Mucosa of descending colon (tissue), 3 donors: Measurements from ENCODE around the gene ACOX1. TPM values are rescaled to one million over a fixed set of nuclear protein-coding genes. Genes with fewer than 3 reads are reported as not detected.
A peak's percentile ranks its signal among the peaks of the same experiment; 100 is the strongest.

Experiments used
- ATAC-seq: fragments of 200-7000 bp; cut with Tn5 transposase; one replicate; pipeline ENCODE4 v1.9.1; 2020; ENCODE audit warnings: mild to moderate bottlenecking, moderate library complexity
- DNase-seq, 3 donors: peaks; one replicate each; pipeline ENCODE4 v3.0.0-alpha.2; 2020
- H3K36me3 ChIP-seq: fragments of 200-600 bp; one replicate; pipeline ENCODE4 v1.8.0; 2021; ENCODE audit warnings: low read depth, mild to moderate bottlenecking
- H3K4me1 ChIP-seq: fragments of 200-600 bp; one replicate; pipeline ENCODE4 v1.8.0; 2021; ENCODE audit warnings: low read depth, mild to moderate bottlenecking
- H3K4me3 ChIP-seq: fragments of 200-600 bp; one replicate; pipeline ENCODE4 v1.8.0; 2021; ENCODE audit warnings: mild to moderate bottlenecking
- H3K9me3 ChIP-seq: fragments of 200-600 bp; one replicate; pipeline ENCODE4 v1.8.0; 2021; ENCODE audit warnings: mild to moderate bottlenecking
- intact Hi-C, 2 donors: fragments of 100-400 bp; cut with DNase I in 1 of 2; cut with micrococcal nuclease in 1 of 2; formaldehyde crosslinking; loops; one replicate each; pipeline versions ENCODE4 v1.11.0 to v1.11.1; 2022; cut with DNase I, micrococcal nuclease
- total RNA-seq, 3 donors: library from RNA; stranded (reverse); fragmentation: NEBNext Ultra II Directional in 2 of 3; extraction: Animal tissue kit (Norgen Biotek cat#: 25700) in 2 of 3; gene quantifications; one replicate each; pipeline versions ENCODE4 v1.2.1 to v1.2.4, GENCODE V29; 2021 to 2023
- TF ChIP-seq, protein P1 (sequence below): fragments of 200-600 bp; IDR thresholded peaks from one replicate; pipeline ENCODE4 v1.8.0; 2022; ENCODE audit warnings: antibody characterized with exemption, mild to moderate bottlenecking
- donor health status: DM: no; HTN: no; CAD: no; lungs with moderate emphysema.
- donor health status: DM: no; HTN: no; CAD: no.
- donor health status: DM: no; HTN: yes; CAD: no.

ACOX1 gene
- total RNA-seq, 3 donors from 2014 or later: 128 to 272 (median 154) TPM

DNA sequence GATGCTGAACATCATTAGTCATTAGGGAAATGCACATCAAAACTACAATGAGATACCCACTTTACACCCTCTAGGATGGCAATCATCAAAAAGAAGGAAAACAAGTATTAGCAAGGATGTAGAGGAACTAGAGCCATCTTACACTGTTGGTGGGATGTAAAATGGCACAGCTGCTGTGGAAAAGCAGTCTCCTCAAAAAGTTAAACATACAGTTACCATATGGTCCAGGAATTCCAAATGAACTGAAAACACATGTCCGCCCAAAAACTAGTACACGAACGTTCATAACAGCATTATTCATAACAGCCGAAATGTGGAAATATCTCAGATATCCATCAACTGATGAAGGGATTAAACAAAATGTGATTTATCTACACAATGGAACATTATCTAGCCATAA is 45.2 kb downstream of the ACOX1 start:
- TF ChIP-seq, protein P1, sequence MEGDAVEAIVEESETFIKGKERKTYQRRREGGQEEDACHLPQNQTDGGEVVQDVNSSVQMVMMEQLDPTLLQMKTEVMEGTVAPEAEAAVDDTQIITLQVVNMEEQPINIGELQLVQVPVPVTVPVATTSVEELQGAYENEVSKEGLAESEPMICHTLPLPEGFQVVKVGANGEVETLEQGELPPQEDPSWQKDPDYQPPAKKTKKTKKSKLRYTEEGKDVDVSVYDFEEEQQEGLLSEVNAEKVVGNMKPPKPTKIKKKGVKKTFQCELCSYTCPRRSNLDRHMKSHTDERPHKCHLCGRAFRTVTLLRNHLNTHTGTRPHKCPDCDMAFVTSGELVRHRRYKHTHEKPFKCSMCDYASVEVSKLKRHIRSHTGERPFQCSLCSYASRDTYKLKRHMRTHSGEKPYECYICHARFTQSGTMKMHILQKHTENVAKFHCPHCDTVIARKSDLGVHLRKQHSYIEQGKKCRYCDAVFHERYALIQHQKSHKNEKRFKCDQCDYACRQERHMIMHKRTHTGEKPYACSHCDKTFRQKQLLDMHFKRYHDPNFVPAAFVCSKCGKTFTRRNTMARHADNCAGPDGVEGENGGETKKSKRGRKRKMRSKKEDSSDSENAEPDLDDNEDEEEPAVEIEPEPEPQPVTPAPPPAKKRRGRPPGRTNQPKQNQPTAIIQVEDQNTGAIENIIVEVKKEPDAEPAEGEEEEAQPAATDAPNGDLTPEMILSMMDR: no peak
- no peak for DNase-seq
- ATAC-seq: no peak
- Histone ChIP-seq H3K36me3 (no peaks in the 10 kb centered on the region), H3K4me3 (no peak overlapping the region), H3K9me3 (no peaks in the 10 kb centered on the region), H3K4me1 (no peaks in the 10 kb centered on the region)
- intact Hi-C loops: no loop called here

DNA sequence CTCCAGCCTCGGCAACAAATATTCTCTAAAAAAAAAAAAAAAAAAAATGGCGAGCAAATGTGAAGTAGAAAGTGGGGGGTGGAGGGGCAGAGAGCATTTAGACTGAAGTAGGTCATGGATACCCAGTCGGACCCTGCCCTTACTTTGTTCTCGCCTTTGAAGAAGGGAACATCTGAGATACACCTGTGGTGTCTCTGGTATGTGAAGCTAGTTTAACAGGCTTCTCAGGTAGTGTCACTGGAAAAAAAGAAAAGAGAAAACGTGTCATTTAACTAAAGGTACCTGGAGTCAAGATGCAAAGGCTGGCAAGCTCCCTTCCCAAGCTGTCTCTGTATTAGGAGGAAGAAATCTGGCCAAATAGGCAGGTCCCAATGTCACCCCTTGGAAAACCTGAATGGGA is 46.1 kb downstream of the ACOX1 start:
- Histone ChIP-seq H3K9me3 (no peaks in the 10 kb centered on the region), H3K36me3 (no peaks in the 10 kb centered on the region), H3K4me1 (no peaks in the 10 kb centered on the region), H3K4me3 (no peak overlapping the region)
- intact Hi-C loops: no loop called here
- TF ChIP-seq, protein P1: no peak
- ATAC-seq (no peak), DNase-seq (no peak)

DNA sequence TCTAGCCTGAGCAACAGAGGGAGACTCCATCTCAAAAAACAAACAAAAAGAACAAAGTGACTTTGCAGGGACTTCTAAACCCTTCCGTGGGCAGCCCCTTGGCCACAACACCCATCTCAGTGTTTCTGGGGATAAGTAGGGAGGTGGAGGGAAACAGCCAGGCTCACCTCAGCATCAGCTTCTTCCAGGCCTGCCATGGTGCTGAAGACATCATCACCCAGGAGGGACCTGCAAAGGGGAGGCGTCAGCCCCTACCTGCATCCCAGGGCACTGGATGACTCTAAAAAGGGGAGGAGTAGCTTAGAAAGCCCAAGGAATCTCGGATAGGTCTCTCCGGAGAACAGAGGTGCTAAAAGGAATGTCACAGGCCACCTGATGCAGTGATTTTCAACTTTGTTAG is 47.9 kb downstream of the ACOX1 start:
- Histone ChIP-seq H3K4me3 (no peak overlapping the region), H3K4me1 (no peaks in the 10 kb centered on the region), H3K9me3 (no peaks in the 10 kb centered on the region), H3K36me3 (no peaks in the 10 kb centered on the region)
- peak in 1 of 3 donors; percentile 25 for DNase-seq
- no peak for ATAC-seq
- intact Hi-C loops: no loop called here
- TF ChIP-seq, protein P1: no peak

DNA sequence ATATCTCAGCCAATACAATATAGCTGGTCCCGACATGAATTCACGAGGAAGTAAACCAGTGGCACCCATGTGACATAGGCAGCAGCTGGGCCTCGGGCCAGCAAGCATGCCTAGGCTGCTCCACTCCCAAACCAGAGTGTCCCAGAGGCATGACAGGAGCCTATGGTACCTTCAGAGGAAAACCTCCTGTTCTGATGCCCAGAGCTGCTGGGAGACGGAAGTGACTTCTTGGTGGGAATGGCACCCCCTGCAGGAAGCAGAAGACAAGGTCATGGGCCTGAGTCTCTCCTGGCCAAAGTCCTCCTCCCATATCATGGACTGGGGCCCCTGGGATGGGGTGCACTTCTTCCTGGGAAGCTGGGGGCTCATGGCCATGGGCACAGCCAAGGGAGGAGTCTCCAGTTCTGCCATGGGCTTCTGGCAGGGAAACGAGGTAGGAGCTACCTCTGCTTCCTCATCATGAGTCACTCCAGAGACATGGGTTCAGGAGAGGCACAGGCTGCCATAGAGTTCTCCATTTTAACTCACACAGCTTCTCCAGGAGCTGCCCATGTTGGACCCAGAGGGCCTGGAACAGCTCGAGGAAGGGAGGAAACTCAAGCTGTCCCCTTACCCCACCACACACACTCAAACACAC is 51.6 kb downstream of the ACOX1 start:
- intact Hi-C loops: no loop called here
- ATAC-seq: peak; percentile 71
- H3K4me3 ChIP-seq: no peak overlapping the region
- H3K9me3 ChIP-seq: no peaks in the 10 kb centered on the region
- TF ChIP-seq, protein P1: peak; percentile 25
- H3K4me1 ChIP-seq: no peaks in the 10 kb centered on the region
- DNase-seq: peak; percentile 36 to 54 (median 43)
- H3K36me3 ChIP-seq: no peaks in the 10 kb centered on the region

DNA sequence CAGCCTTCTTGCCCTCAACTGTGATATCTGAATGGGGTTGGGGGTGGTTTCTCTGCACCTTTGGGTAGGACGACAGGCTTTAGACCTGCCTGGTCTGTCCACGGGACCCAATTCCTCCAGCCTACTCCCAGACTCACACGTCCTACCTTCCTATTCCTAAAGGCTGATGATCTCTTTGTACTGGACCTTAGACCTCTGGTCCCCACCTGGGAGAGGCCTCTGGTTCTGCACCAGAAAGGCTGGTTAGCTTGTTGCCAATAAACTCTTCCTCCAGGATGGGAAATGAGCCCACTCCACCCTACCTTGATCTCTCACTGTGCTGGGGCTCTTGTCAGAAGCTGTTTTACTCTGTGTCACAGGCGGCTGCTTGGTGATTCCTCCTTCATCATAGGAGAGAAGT is 52.5 kb downstream of the ACOX1 start:
- no peak overlapping the region for H3K4me3 ChIP-seq
- TF ChIP-seq, protein P1: no peak
- H3K36me3 ChIP-seq: no peaks in the 10 kb centered on the region
- intact Hi-C loops: no loop called here
- no peak for ATAC-seq
- peak in 1 of 3 donors; percentile 5 for DNase-seq
- H3K9me3 ChIP-seq: no peaks in the 10 kb centered on the region
- H3K4me1 ChIP-seq: no peaks in the 10 kb centered on the region

DNA sequence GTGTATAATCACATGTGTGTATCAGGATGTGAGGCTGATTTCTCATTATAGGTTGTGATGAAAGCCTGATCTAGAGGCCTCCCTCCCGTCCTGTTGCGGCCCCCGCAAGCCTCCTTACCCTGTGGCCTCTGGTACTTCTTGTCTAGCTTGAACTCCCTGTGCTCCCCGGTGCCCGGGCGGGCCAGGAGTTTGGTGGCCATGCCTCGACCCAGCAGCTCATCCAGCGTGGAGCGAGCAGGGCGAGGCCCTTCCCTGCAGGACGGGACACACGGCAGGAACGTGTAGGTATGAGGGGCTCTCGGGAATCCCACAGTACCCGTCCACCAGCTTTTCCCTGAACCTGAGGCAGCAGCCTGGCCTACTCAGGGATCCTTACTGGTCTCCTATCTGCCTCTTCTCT is 53.1 kb downstream of the ACOX1 start:
- no peak for ATAC-seq
- intact Hi-C loops: no loop called here
- TF ChIP-seq, protein P1: no peak
- H3K9me3 ChIP-seq: no peaks in the 10 kb centered on the region
- no peaks in the 10 kb centered on the region for H3K36me3 ChIP-seq
- DNase-seq: peak in 1 of 3 donors; percentile 31
- no peaks in the 10 kb centered on the region for H3K4me1 ChIP-seq
- H3K4me3 ChIP-seq: no peak overlapping the region
